GM18870 (cell line): ENCODE results near the gene COA1.
"Not testable (repeated sequence)": the region's sequence is repeated elsewhere in the genome, so short reads cannot be mapped to it uniquely, and the experiment has no call there.

Experiments
- ATAC-seq: cut with Tn5 transposase; IDR thresholded peaks from one replicate; pipeline ENCODE4 v1.9.1; 2021; ENCODE audit warnings: moderate library complexity; ENCODE audit not compliant: unreplicated experiment

COA1 gene

DNA sequence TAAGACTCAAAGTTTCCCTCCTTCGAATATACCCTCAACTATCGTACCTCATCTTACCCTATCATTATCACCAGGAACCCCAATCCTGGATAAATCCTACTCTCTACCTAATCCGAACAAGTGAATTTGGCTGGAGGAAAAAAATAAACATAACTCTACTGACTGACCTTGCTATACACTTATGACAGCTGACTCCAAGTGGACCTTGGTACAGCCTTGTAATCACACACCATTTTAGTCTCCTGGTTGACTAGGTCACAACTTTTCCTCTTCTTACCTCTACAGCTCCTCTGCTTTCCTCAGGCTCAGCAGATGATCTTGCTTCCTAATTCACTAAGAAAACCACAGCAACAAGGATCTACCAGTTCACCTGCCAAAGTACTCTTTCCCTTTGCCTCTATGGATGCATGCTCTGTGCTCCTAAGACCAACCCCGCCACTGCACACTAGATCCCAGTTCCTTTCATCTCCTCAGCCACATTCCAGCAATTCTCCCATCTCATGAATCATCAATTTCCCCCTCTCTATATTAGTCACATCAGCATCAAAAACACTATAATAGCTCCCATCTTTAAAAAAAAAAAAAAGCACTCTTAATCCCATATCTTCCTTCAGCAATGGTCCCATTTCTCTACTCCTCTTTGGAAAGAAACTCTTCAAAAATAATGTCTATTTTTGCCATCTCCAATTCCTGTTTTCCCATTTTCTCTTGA is 35.5 kb downstream of the COA1 start:
- no peak for ATAC-seq

GRCh38 chr7:43692582-43693373 is 36.5 kb downstream of the COA1 start:
- no peak for ATAC-seq

DNA sequence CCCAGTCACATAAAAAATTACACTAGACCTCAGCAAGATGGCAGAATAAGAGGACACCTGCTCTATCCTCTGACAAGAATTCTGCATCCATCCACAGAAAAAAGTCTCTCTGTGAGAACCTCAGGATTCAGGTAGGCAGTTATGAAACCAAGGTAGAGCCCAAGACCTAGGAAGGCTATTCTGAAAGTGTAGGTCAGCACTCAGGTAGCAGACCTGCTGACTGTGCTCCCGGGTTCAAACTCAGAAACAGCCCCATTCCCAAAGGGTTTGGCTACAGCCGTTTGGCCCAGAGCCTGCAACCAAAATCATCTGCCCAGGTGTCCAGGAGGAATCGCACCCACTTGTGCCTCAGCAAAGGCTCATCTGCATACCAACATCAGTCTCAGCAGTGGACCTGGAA is 37.7 kb downstream of the COA1 start:
- ATAC-seq = no peak

DNA sequence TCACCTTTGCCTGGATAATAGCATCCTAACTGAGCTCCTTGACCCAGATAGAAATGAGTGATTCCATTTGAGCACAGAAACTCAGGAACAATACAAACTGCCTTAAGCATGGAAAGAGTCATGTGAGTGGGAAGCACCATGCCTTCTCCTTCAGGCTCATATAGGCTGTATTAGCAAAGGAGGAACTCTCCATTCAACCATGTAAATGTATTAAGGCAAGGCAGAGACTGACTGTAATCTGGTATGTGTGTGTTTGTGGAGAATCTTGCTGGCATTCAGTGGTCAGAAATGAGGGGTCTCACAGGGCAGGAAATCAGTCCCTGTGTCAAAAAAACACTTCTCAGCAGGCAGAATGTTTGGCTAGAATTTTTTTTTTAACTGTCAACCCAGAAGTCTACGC is 40.2 kb downstream of the COA1 start:
- ATAC-seq = no peak

GRCh38 chr7:43687866-43688265 is 41.5 kb downstream of the COA1 start:
- not testable (repeated sequence) for ATAC-seq

DNA sequence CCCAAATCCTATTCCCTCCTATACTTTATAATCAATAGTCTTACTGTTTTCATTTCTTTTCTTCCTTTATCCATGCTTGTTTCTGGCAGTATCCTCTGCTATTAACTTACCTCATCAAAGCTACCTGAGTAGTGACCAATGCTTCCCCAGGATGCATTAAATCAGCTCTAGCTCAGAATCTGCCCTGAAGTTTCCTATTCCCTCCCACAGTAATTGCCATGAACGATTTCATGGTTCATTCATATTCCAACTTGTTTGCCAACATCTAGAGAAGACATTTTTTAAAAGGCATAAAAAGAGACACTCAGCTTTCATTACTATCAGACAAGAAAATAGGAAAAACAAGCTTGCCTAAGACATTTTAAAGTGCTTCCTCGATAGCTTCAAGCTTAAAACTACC is 42.3 kb downstream of the COA1 start:
- no peak for ATAC-seq

GRCh38 chr7:43680736-43681135 is 48.6 kb downstream of the COA1 start:
- no peak for ATAC-seq

DNA sequence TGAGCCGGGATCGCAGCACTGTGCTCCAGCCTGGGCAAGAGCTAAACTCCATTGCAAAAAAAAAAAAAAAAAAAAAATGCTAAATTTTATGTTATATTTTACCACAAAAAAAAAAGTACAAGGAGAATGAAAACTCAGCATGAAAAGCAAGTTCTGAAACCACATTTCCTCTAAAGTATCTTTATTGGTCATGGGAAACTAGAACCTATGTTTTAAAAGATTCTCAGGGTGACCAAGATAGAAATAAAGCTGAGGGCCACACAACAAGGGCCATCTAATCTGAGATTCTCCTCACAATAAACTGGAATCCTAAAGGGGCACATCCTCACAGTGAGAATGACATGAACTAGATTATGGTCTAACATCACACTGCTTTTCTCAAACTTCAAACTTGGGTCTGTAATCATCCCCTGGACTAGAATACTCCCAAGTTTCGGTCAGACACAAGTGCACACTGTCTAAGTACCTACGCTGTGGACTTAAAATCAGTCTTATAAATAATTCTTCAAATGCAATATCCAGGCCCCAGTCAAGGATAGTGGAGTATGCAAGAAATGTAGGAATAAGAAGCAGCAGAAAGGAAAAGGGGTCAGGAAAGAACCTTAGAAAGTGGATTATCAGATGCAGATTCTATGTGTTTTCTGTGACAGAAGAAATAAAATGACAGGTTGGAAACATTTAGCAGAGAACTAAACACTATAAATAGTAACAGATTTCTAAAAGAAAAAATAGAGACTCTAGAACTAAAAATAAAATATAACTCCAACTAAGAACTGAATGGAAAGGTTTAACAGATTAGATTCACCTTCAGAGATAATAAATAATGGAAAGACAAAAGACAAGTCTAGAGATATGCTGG is 49.9 kb downstream of the COA1 start:
- ATAC-seq = no peak

- no peak for ATAC-seq
Observed at GRCh38 chr7:43678315-43678714, 51.0 kb downstream of the COA1 start.

- ATAC-seq = no peak
Observed at GRCh38 chr7:43677864-43678263, 51.5 kb downstream of the COA1 start.

- ATAC-seq = no peak
Observed at GRCh38 chr7:43674559-43675436, 54.5 kb downstream of the COA1 start.

- ATAC-seq = not testable (repeated sequence)
Observed at GRCh38 chr7:43673243-43673976, 55.9 kb downstream of the COA1 start.

DNA sequence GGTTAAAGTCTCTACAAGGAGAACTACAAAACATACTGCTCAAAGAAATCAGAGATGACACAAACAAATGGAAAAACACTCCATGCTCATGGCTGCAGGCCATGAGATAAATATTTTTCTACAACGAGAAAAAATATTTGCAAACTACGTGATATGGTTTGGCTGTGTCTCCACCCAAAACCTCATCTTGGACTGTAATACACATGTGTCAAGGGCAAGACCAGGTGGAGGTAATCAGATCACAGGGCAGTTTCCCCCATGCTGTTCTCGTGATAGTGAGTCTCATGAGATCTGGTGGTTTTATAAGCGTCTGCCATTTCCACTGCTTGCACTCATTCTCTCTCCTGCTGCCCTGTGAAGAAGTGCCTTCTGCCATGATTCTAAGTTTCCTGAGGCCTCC is 57.8 kb downstream of the COA1 start:
- no peak for ATAC-seq

DNA sequence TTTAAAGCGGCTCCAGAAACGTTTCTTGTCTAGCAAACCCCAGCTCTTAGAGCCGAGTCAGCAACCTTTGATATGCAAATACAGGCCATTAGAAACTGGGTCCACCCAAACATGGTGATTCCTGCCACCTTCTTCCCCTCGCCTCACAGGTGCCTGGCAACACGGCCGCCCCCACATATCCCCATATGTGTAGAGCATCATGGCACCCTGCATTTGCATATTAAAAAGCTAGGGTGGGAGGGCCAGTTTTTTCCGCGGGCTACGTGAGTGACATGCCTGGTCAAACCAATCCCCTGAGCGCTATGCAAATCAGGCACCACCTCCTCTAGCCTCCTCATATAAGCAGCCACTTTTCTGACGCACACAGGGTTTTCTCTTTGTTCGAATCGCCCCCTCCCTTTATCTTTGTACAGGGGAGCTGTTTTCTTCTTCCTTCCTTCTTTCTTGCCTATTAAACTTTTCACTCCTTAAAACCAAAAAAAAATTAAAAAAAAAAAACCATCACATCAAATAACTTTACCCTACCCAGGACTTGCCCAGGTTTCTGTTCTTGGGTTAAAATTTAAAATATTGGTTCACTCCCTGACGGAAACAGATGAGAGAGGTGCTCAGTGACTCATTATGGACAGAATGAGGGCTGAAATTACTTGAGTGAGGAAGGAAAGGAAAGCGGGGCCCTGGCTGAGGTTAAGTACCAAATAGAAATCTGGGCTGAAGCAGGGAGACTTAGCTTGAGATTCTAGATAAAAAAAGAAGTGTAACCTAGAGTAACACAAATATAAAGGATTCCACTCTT is 59.8 kb downstream of the COA1 start:
- no peak for ATAC-seq

DNA sequence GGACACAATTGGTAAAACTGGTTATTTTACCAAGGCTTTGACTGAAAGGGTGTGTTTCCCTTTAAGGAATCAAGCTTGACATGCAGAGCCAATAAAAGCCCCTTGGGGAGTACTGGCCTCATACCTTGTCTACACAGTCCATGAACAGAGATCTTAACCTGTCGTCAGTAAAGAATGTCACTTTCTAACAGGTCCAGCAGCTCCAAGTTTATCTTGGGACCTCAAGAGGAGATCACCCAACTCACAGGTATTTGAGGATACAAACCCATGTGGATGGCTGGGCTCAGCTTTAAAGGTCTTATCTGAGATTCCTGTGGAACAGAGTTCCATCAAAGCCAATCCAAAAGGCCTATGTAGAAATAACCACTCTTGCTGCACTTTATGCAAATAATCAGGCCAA is 61.3 kb downstream of the COA1 start:
- no peak for ATAC-seq

- ATAC-seq = no peak
Observed at GRCh38 chr7:43666938-43667337, 62.4 kb downstream of the COA1 start.

GRCh38 chr7:43664681-43665080 is 64.6 kb downstream of the COA1 start:
- no peak for ATAC-seq

DNA sequence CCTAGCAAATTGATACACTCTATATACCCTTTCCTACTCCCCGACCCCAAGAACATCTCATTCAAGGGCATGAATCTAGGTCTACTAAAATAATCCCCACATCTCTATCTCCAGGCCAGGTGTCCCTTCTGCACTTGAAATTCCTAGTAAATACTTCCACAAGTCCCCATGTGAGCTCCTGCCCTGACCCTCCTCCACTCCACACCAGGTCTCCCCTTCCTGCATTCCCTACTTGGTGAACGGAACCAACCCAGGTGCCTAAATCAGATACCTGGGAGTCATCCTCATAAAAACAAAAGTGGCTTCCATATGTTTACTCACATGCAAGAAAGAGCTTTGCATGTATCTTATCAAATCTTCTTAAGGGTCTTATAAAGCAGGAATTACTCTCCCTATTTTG is 69.2 kb downstream of the COA1 start:
- ATAC-seq = no peak

GRCh38 chr7:43659549-43659896 is 69.8 kb downstream of the COA1 start:
- no peak for ATAC-seq
